CD14-positive monocyte (primary cell): ENCODE data around the gene EFCAB8. TPM values are rescaled to one million over a fixed set of nuclear protein-coding genes. Genes with fewer than 3 reads are reported as not detected.

ENCODE experiments used
- DNase-seq, 3 donors: peaks; one replicate each; pipeline ENCODE4 v3.0.0-alpha.2; 2011 to 2022
- H2AFZ ChIP-seq: 2 replicates; pipeline ENCODE4 v1.6.0; 2012; ENCODE audit warnings: mild to moderate bottlenecking, low read depth, low read length, inconsistent platforms; ENCODE audit not compliant: insufficient read depth, poor library complexity, severe bottlenecking
- H3K27ac ChIP-seq, 2 donors: 1 replicate in 1 of 2; 2 replicates in 1 of 2; pipeline ENCODE4 v1.5.1; 2012 to 2013; ENCODE audit warnings: low read length in 2 of 2, control low read depth in 1 of 2, inconsistent platforms in 1 of 2, low read depth in 1 of 2, mild to moderate bottlenecking in 1 of 2
- H3K27me3 ChIP-seq, 2 donors: one replicate each; pipeline versions ENCODE4 v1.6.0 to v1.6.1; 2011 to 2013; ENCODE audit warnings: low read length in 2 of 2; ENCODE audit not compliant: control insufficient read depth in 2 of 2, insufficient read depth in 2 of 2
- H3K36me3 ChIP-seq, 2 donors: replicated peaks in 1 of 2; 1 replicate in 1 of 2; 2 replicates in 1 of 2; pipeline versions ENCODE4 v1.5.1 to v1.6.1; 2012 to 2013; ENCODE audit warnings: low read length in 2 of 2, control low read depth in 1 of 2, inconsistent platforms in 1 of 2, mild to moderate bottlenecking in 1 of 2; ENCODE audit not compliant: insufficient read depth in 2 of 2, control insufficient read depth in 1 of 2
- H3K4me1 ChIP-seq, 2 donors: 1 replicate in 1 of 2; 2 replicates in 1 of 2; pipeline versions ENCODE4 v1.5.1 to v1.6.1; 2012 to 2013; ENCODE audit warnings: low read length in 2 of 2, control low read depth in 1 of 2, inconsistent platforms in 1 of 2, mild to moderate bottlenecking in 1 of 2, moderate library complexity in 1 of 2; ENCODE audit not compliant: insufficient read depth in 2 of 2, control insufficient read depth in 1 of 2
- H3K4me2 ChIP-seq: replicated peaks from 2 replicates; pipeline ENCODE3; 2012; ENCODE audit warnings: low read length, moderate library complexity, mild to moderate bottlenecking; ENCODE audit not compliant: poor library complexity, severe bottlenecking; ENCODE audit errors: extremely low read depth
- H3K4me3 ChIP-seq, 3 experiments: fragments of 200-600 bp in 1 of 3; sonication (generic) in 1 of 3; replicated peaks in 1 of 3; 1 replicate in 2 of 3; 2 replicates in 1 of 3; pipeline ENCODE4 v1.5.1; 2011 to 2013; ENCODE audit warnings: low read length in 3 of 3, mild to moderate bottlenecking in 3 of 3, control low read depth in 2 of 3, low read depth in 2 of 3, inconsistent platforms in 1 of 3, moderate library complexity in 1 of 3
- H3K79me2 ChIP-seq: 2 replicates; pipeline ENCODE4 v1.6.0; 2012; ENCODE audit warnings: mild to moderate bottlenecking, control low read depth, inconsistent platforms, low read length, moderate library complexity; ENCODE audit not compliant: insufficient read depth
- H3K9ac ChIP-seq: 2 replicates; pipeline ENCODE4 v1.6.0; 2017; ENCODE audit warnings: low read length, mild to moderate bottlenecking; ENCODE audit not compliant: insufficient read depth, poor library complexity, severe bottlenecking
- H3K9me3 ChIP-seq, 2 donors: replicated peaks in 1 of 2; 1 replicate in 1 of 2; 2 replicates in 1 of 2; pipeline versions ENCODE4 v1.5.1 to v1.6.1; 2012 to 2013; ENCODE audit warnings: low read length in 2 of 2, control low read depth in 1 of 2; ENCODE audit not compliant: control insufficient read depth in 1 of 2, insufficient read depth in 1 of 2
- H4K20me1 ChIP-seq: 2 replicates; pipeline ENCODE4 v1.6.0; 2012; ENCODE audit warnings: mild to moderate bottlenecking, low read length, control low read depth, moderate library complexity; ENCODE audit not compliant: insufficient read depth
- H3K27ac Mint-ChIP-seq, 7 donors: one replicate each; pipeline ENCODE4 v1.8.0; 2020; ENCODE audit warnings: mild to moderate bottlenecking in 7 of 7, mixed read lengths in 7 of 7, moderate library complexity in 6 of 7, inconsistent platforms in 2 of 7
- H3K27me3 Mint-ChIP-seq, 3 donors: one replicate each; pipeline ENCODE4 v1.8.0; 2021 to 2022; ENCODE audit warnings: low read depth in 3 of 3, mild to moderate bottlenecking in 3 of 3, mixed read lengths in 3 of 3, moderate library complexity in 3 of 3, inconsistent platforms in 1 of 3
- H3K36me3 Mint-ChIP-seq, 2 donors: one replicate each; pipeline ENCODE4 v1.8.0; 2020; ENCODE audit warnings: mixed read lengths in 2 of 2, inconsistent platforms in 1 of 2, mild to moderate bottlenecking in 1 of 2
- H3K4me1 Mint-ChIP-seq: one replicate; pipeline ENCODE4 v1.8.0; 2020; ENCODE audit warnings: mild to moderate bottlenecking, mixed read lengths
- H3K4me3 Mint-ChIP-seq, 2 donors: one replicate each; pipeline ENCODE4 v1.8.0; 2020; ENCODE audit warnings: mild to moderate bottlenecking in 2 of 2, mixed read lengths in 2 of 2, moderate library complexity in 1 of 2
- H3K9me3 Mint-ChIP-seq, 7 donors: one replicate each; pipeline ENCODE4 v1.8.0; 2020 to 2022; ENCODE audit warnings: mixed read lengths in 7 of 7, mild to moderate bottlenecking in 6 of 7, moderate library complexity in 6 of 7, inconsistent platforms in 2 of 7
- WGBS: methylation state at CpG from one replicate; pipeline ENCODE4 v1.1.5; 2013; ENCODE audit warnings: missing lambda C conversion rate; ENCODE audit not compliant: insufficient coverage; 5-methylcytosine and 5-hydroxymethylcytosine counted together
- intact Hi-C, 2 donors: fragments of 100-400 bp; cut with micrococcal nuclease; formaldehyde crosslinking; loops; one replicate each; pipeline versions ENCODE4 v1.15.0 to v1.15.1; 2023
- polyA plus RNA-seq, 3 donors: library from polyadenylated mRNA; depleted of rRNA in 1 of 3; unstranded in 2 of 3; stranded (reverse) in 1 of 3; fragments of 300-500 nt in 2 of 3; fragments of >200 nt in 1 of 3; fragmentation: Illumina TruSeq in 2 of 3; gene quantifications; 1 replicate in 2 of 3; 2 replicates in 1 of 3; pipeline ENCODE4 v1.2.3, GENCODE V29; 2012 to 2021
- TF ChIP-seq, protein P1 (sequence below): fragments of 200-600 bp; IDR thresholded peaks from one replicate; pipeline ENCODE4 v1.8.0; 2022; ENCODE audit warnings: antibody characterized with exemption, mild to moderate bottlenecking

The EFCAB8 gene
- polyA plus RNA-seq, 3 donors, result 0.45 TPM; not detected in 2

DNA sequence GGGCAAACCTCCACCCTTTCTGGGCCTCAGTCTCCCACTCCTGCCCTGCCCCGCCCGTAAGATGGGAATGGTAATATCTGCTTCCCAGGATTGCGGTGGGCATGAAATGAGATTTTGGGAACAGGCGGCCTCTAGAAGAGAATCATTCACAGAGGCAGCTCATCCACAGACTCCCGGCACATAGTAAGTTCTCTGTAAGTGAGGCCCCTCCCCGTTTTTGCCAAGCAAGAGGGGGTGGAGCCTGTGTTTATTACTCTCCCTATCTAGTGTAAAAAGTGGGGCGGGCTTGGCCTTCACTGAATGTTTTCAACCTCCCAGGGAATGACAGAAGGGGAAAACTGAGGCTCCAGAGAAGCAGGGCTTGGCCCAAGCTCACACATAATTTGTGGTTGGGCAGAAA lies 125.5 kb downstream of the EFCAB8 start:
- no peaks in the 10 kb centered on the region for H3K9me3 Mint-ChIP-seq
- no peak for DNase-seq
- no CpG with 5 or more reads among the region's 7 CpGs for WGBS

DNA sequence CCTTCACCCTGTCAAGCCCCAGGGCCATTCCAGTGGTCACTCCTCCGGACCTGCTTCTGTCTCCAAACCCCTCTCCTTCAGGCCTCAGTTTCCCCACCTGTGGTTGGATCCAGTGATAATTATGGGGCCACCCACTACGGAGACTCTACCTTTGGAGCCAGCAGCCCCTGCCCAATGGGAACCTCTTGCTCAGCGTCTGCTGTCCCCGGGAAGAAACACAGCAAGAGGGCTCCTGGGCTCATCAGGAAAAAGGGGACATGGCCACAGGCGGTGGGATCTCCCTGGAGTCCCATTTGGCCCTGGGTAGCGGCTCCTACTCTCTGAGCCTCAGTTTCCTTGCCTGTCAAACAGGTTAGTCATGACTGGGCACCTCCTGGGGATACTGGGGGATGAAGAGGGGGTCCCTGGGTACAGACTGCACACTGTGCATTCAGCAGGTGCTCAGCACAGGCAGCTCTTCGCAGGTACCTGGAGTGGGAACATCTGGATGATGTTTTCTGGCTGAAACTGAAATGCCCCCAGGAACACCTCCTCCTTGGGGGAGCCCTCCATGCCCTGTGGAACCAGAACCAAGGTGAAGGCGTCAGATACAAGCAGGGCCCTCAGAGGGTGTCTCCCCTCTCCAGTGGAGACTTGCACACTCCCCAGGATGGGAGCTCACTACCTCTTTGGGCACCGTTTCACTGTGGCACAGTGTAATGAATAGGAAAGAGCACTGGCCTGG lies 126.1 kb downstream of the EFCAB8 start:
- Histone ChIP-seq H3K36me3 (no peaks in the 10 kb centered on the region), H3K27ac (no peak overlapping the region), H3K9ac (no peak overlapping the region), H3K27me3 (no peaks in the 10 kb centered on the region), H4K20me1 (no peaks in the 10 kb centered on the region), H3K79me2 (no peaks in the 10 kb centered on the region), H3K4me2 (no peak overlapping the region), H2AFZ (no peak overlapping the region), H3K9me3 (no peaks in the 10 kb centered on the region), H3K4me3 (no peak overlapping the region), H3K4me1 (no peaks in the 10 kb centered on the region)
- DNase-seq, result no peak
- Mint-ChIP-seq H3K4me1 (no peaks in the 10 kb centered on the region), H3K36me3 (no peaks in the 10 kb centered on the region), H3K9me3 (no peaks in the 10 kb centered on the region), H3K4me3 (no peak overlapping the region), H3K27ac (no peak overlapping the region), H3K27me3 (peaks cover 0 to 3% (median 1%) of the 10 kb centered on the region in 3 donors)
- intact Hi-C loops, result no loop called here
- TF ChIP-seq, protein P1, sequence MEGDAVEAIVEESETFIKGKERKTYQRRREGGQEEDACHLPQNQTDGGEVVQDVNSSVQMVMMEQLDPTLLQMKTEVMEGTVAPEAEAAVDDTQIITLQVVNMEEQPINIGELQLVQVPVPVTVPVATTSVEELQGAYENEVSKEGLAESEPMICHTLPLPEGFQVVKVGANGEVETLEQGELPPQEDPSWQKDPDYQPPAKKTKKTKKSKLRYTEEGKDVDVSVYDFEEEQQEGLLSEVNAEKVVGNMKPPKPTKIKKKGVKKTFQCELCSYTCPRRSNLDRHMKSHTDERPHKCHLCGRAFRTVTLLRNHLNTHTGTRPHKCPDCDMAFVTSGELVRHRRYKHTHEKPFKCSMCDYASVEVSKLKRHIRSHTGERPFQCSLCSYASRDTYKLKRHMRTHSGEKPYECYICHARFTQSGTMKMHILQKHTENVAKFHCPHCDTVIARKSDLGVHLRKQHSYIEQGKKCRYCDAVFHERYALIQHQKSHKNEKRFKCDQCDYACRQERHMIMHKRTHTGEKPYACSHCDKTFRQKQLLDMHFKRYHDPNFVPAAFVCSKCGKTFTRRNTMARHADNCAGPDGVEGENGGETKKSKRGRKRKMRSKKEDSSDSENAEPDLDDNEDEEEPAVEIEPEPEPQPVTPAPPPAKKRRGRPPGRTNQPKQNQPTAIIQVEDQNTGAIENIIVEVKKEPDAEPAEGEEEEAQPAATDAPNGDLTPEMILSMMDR, result no peak
- WGBS, result 94% methylated on average over 6 of the region's 9 CpGs

More for the DNA sequence above, 125.5 kb downstream of the EFCAB8 start:
- no peak overlapping the region for H3K9ac ChIP-seq
- H4K20me1 ChIP-seq, result no peaks in the 10 kb centered on the region
- H3K27ac ChIP-seq, result no peak overlapping the region
- no peaks in the 10 kb centered on the region for H3K9me3 ChIP-seq
- H3K4me1 ChIP-seq, result no peaks in the 10 kb centered on the region
- intact Hi-C loops, result no loop called here
- H3K79me2 ChIP-seq, result no peaks in the 10 kb centered on the region
- no peak overlapping the region for H3K4me3 Mint-ChIP-seq
- H3K4me1 Mint-ChIP-seq, result no peaks in the 10 kb centered on the region
- no peak overlapping the region for H3K4me2 ChIP-seq
- H3K36me3 Mint-ChIP-seq, result no peaks in the 10 kb centered on the region
- no peak overlapping the region for H3K4me3 ChIP-seq
- no peaks in the 10 kb centered on the region for H3K27me3 ChIP-seq
- H3K27me3 Mint-ChIP-seq, result peaks cover 0 to 3% (median 1%) of the 10 kb centered on the region in 3 donors
- H3K27ac Mint-ChIP-seq, result no peak overlapping the region
- H2AFZ ChIP-seq, result no peak overlapping the region
- TF ChIP-seq, protein P1, result no peak
- H3K36me3 ChIP-seq, result no peaks in the 10 kb centered on the region
